Lung (tissue), 12 donors: Measurements from ENCODE around the gene PAF1. TPM values are rescaled to one million over a fixed set of nuclear protein-coding genes. Genes with fewer than 3 reads are reported as not detected.

ENCODE experiments used
- ATAC-seq: fragments of 200-7000 bp; cut with Tn5 transposase; one replicate; pipeline ENCODE4 v1.9.1; 2020; ENCODE audit warnings: moderate number of reproducible peaks; ENCODE audit not compliant: insufficient read depth, low FRiP score
- DNase-seq, 3 donors: peaks; one replicate each; pipeline ENCODE4 v3.0.0-alpha.2; 2013 to 2017
- H3K27ac ChIP-seq, 2 donors: one replicate each; pipeline ENCODE4 v1.5.1; 2013; ENCODE audit warnings: mild to moderate bottlenecking in 2 of 2, moderate library complexity in 2 of 2, control low read depth in 1 of 2, inconsistent platforms in 1 of 2, low read depth in 1 of 2, low read length in 1 of 2
- H3K27me3 ChIP-seq, 3 donors: one replicate each; pipeline ENCODE4 v1.5.1; 2013; ENCODE audit warnings: low read length in 2 of 3; ENCODE audit not compliant: control insufficient read depth in 3 of 3, insufficient read depth in 3 of 3
- H3K36me3 ChIP-seq, 4 donors: one replicate each; pipeline ENCODE4 v1.5.1; 2013; ENCODE audit warnings: low read length in 4 of 4, mild to moderate bottlenecking in 1 of 4, moderate library complexity in 1 of 4; ENCODE audit not compliant: control insufficient read depth in 4 of 4, insufficient read depth in 4 of 4
- H3K4me1 ChIP-seq, 5 donors: one replicate each; pipeline ENCODE4 v1.5.1; 2013; ENCODE audit warnings: low read length in 5 of 5, mild to moderate bottlenecking in 2 of 5, moderate library complexity in 1 of 5; ENCODE audit not compliant: control insufficient read depth in 5 of 5, insufficient read depth in 5 of 5
- H3K4me3 ChIP-seq: one replicate; pipeline ENCODE4 v1.5.1; 2013; ENCODE audit warnings: mild to moderate bottlenecking, control low read depth, moderate library complexity
- H3K9ac ChIP-seq, 2 donors: one replicate each; pipeline ENCODE4 v1.5.1; 2013; ENCODE audit warnings: low read length in 2 of 2, control low read depth in 1 of 2; ENCODE audit not compliant: insufficient read depth in 1 of 2
- H3K9me3 ChIP-seq, 4 donors: one replicate each; pipeline ENCODE4 v1.5.1; 2013; ENCODE audit warnings: low read length in 3 of 4, mild to moderate bottlenecking in 1 of 4, moderate library complexity in 1 of 4; ENCODE audit not compliant: control insufficient read depth in 4 of 4, insufficient read depth in 3 of 4
- CTCF ChIP-seq: IDR thresholded peaks from 2 replicates; pipeline ENCODE4 v1.5.1; 2012; ENCODE audit warnings: mild to moderate bottlenecking; ENCODE audit errors: control extremely low read depth, extremely low read depth
- WGBS, 2 donors: extraction: QIAGEN DNeasy Blood & Tissue Kit; methylation state at CpG; one replicate each; pipeline ENCODE4 v1.1.7; 2013; 5-methylcytosine and 5-hydroxymethylcytosine counted together
- polyA plus RNA-seq, 2 donors: library from polyadenylated mRNA; stranded (reverse); fragments of 200-250 nt; gene quantifications; one replicate each; pipeline ENCODE4 v1.2.1, GENCODE V29; 2013
- total RNA-seq, 2 donors: library from RNA; depleted of rRNA in 1 of 2; stranded (reverse); fragments of >200 nt in 1 of 2; gene quantifications; one replicate each; pipeline ENCODE4 v1.2.1, GENCODE V29; 2014 to 2021
- donor health status: control.
- donor health status: control.
- donor health status: Bipolar disorder and iron deficiency.
- donor health status: healthy.
- donor health status: DM: yes; HTN: yes; CAD: no.

PAF1 gene
- total and polyA plus RNA-seq, 4 donors: 24.8 to 41.8 (median 34.0) TPM

- H3K9ac ChIP-seq: no peak overlapping the region
- peaks cover 5 to 38% (median 14%) of the 10 kb centered on the region in 4 donors for H3K36me3 ChIP-seq
- H3K27ac ChIP-seq: no peak overlapping the region
- 97% methylated on average over 3 of the region's 3 CpGs for WGBS, 2 donors
- DNase-seq: no peak
- no peaks in the 10 kb centered on the region for H3K27me3 ChIP-seq
- TF ChIP-seq CTCF: no peak
- peaks cover 0 to 7% (median 4%) of the 10 kb centered on the region in 5 donors for H3K4me1 ChIP-seq
- ATAC-seq: no peak
- H3K4me3 ChIP-seq: no peak overlapping the region
- H3K9me3 ChIP-seq: no peaks in the 10 kb centered on the region
These were observed 40.8 kb downstream of the PAF1 start for GRCh38 chr19:39350156-39350555.

GRCh38 chr19:39349326-39349725 lies 41.6 kb downstream of the PAF1 start:
- H3K27me3 ChIP-seq: no peaks in the 10 kb centered on the region
- H3K4me3 ChIP-seq: no peak overlapping the region
- H3K27ac ChIP-seq: no peak overlapping the region
- H3K9ac ChIP-seq: no peak overlapping the region
- no peak for ATAC-seq
- WGBS, 2 donors: 83 to 90% methylated on average over 4 of the region's 4 CpGs
- peaks cover 0 to 13% (median 5%) of the 10 kb centered on the region in 5 donors for H3K4me1 ChIP-seq
- no peak for TF ChIP-seq CTCF
- no peak for DNase-seq
- H3K36me3 ChIP-seq: peaks cover 5 to 34% (median 13%) of the 10 kb centered on the region in 4 donors
- H3K9me3 ChIP-seq: no peaks in the 10 kb centered on the region

- H3K4me1 ChIP-seq: peaks cover 2 to 26% (median 11%) of the 10 kb centered on the region in 5 donors
- peak overlapping the region in 1 of 2 donors; percentile 23 for H3K9ac ChIP-seq
- no peaks in the 10 kb centered on the region for H3K27me3 ChIP-seq
- H3K4me3 ChIP-seq: no peak overlapping the region
- TF ChIP-seq CTCF: no peak
- H3K9me3 ChIP-seq: no peaks in the 10 kb centered on the region
- H3K27ac ChIP-seq: no peak overlapping the region
- 83 to 90% methylated on average over 4 of the region's 4 CpGs for WGBS, 2 donors
- ATAC-seq: no peak
- H3K36me3 ChIP-seq: peaks cover 5 to 25% (median 13%) of the 10 kb centered on the region in 4 donors
- DNase-seq: no peak
These were observed 43.4 kb downstream of the PAF1 start for GRCh38 chr19:39347332-39348164.
